ENCODE data around the gene CFB.
A peak's percentile ranks its signal among the peaks of the same experiment; 100 is the strongest.

CFB gene

DNA sequence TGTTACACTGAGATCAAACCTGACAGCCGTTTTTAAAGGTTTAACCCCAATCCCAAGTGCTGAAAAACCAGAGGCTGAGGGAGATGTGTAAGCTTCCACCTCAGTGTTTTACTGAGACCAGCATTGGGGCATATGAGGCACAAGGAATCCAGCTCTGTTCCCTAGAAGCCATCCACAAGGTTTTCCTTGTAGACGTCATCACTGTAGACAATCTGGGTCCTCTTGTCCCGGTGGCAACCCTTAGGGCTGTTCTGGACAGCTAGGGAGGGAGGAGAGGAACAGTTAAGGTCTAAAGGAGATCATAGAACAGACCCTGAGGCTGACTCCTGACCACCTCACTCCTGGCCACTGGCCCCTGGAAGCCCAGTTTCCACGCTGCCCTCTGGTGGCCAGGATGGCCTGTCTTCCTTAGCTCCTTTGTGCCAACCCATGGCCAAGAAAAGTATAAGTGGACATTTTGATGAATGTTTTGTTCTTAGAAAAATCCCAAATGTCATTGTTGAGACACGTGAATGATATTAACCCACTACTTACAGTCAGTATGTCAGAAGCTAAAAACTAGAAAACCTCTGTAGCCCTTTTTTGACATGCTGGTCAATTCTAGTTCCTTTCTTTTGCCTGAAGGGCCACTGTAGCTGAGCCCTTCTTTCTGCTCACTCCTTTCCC is 6.4 kb downstream of the CFB start:
- Mint-ChIP-seq H3K4me1 (ENCODE audit: low read depth) (peaks cover 4% of the 10 kb centered on the region), H3K27me3 (no peaks in the 10 kb centered on the region), H3K9me3 (ENCODE audit: low read depth) (no peaks in the 10 kb centered on the region), H3K36me3 (peaks cover 2% of the 10 kb centered on the region), H3K4me3 (no peak overlapping the region), H3K27ac (no peak overlapping the region)

DNA sequence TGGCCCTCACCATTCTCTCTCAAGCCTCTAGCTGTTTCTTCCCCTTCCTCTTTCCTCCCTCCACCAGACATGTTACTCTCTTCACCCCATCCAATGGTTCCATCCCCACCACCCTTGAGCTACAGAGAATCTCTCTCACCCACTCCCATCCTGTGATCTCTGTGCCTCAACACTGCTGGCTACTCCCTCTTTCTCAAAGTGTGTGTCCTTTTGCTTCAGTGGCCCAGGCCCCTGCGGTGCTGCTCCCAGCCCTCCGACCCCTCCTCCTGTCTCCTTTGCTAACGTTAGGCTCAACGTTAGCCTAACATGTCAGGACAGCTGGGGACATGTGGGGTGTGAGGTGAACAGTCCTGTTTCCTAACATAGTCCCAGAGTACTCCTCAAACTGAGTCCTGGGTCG is 7.0 kb downstream of the CFB start:
- Mint-ChIP-seq H3K4me1 (ENCODE audit: low read depth) (peaks cover 10% of the 10 kb centered on the region), H3K4me3 (no peak overlapping the region), H3K36me3 (peaks cover 2% of the 10 kb centered on the region), H3K27ac (no peak overlapping the region), H3K9me3 (ENCODE audit: low read depth) (no peaks in the 10 kb centered on the region), H3K27me3 (no peaks in the 10 kb centered on the region)

- Mint-ChIP-seq H3K4me3 (no peak overlapping the region), H3K36me3 (peaks cover 2% of the 10 kb centered on the region), H3K9me3 (ENCODE audit: low read depth) (no peaks in the 10 kb centered on the region), H3K27me3 (no peaks in the 10 kb centered on the region), H3K4me1 (ENCODE audit: low read depth) (peaks cover 19% of the 10 kb centered on the region), H3K27ac (no peak overlapping the region)
Observed at GRCh38 chr6:31954511-31954910, 8.6 kb downstream of the CFB start.

GRCh38 chr6:31956796-31957195 is 10.9 kb downstream of the CFB start:
- peak overlapping the region; percentile 97 for H3K4me3 Mint-ChIP-seq
- peaks cover 6% of the 10 kb centered on the region for H3K36me3 Mint-ChIP-seq
- no peaks in the 10 kb centered on the region for H3K9me3 Mint-ChIP-seq (ENCODE audit: low read depth)
- H3K27me3 Mint-ChIP-seq: no peaks in the 10 kb centered on the region
- H3K27ac Mint-ChIP-seq: no peak overlapping the region
- H3K4me1 Mint-ChIP-seq (ENCODE audit: low read depth): peaks cover 34% of the 10 kb centered on the region

DNA sequence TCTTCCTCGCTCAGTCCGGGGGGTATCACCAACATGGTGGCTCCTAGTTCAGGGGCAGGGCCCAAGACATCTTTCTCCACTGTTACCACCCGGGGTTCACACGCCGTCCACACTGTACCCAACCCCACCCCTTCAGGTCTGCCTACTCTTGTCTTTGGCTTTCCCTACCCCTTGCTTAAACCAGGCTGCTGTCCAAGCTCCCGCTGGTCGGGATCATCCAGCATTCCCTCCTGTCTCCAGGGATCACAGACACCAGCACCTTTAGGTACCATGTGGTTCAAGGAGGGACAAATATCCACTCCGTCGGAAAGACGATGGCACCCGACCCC is 12.5 kb downstream of the CFB start:
- Mint-ChIP-seq H3K27me3 (no peaks in the 10 kb centered on the region), H3K36me3 (peaks cover 11% of the 10 kb centered on the region), H3K4me1 (ENCODE audit: low read depth) (peaks cover 37% of the 10 kb centered on the region), H3K9me3 (ENCODE audit: low read depth) (no peaks in the 10 kb centered on the region), H3K4me3 (peak overlapping the region; percentile 97), H3K27ac (peak overlapping the region; percentile 93)

- Mint-ChIP-seq H3K4me3 (peak within 1 kb of the TSS; percentile 97), H3K27ac (peak within 1 kb of the TSS; percentile 93), H3K27me3 (no peaks in the 10 kb centered on the region), H3K9me3 (ENCODE audit: low read depth) (no peaks in the 10 kb centered on the region), H3K4me1 (ENCODE audit: low read depth) (peaks cover 37% of the 10 kb centered on the region), H3K36me3 (peaks cover 11% of the 10 kb centered on the region)
Observed at GRCh38 chr6:31958741-31959739, 13.1 kb downstream of the CFB start, which contains the start of the genes NELFE and SKIC2. NELFE (minus strand) TSS chr6:31958971; CDS start chr6:31958446, 525 bp downstream. SKIC2 (plus strand) TSS chr6:31959175; CDS start chr6:31959193, 18 bp downstream.

GRCh38 chr6:31961616-31962015 is 15.7 kb downstream of the CFB start:
- H3K4me3 Mint-ChIP-seq: peak overlapping the region; percentile 48
- H3K27ac Mint-ChIP-seq: no peak overlapping the region
- peaks cover 37% of the 10 kb centered on the region for H3K4me1 Mint-ChIP-seq (ENCODE audit: low read depth)
- no peaks in the 10 kb centered on the region for H3K27me3 Mint-ChIP-seq
- H3K9me3 Mint-ChIP-seq (ENCODE audit: low read depth): no peaks in the 10 kb centered on the region
- peaks cover 11% of the 10 kb centered on the region for H3K36me3 Mint-ChIP-seq

- Mint-ChIP-seq H3K9me3 (ENCODE audit: low read depth) (no peaks in the 10 kb centered on the region), H3K27ac (no peak overlapping the region), H3K4me1 (ENCODE audit: low read depth) (peaks cover 20% of the 10 kb centered on the region), H3K27me3 (no peaks in the 10 kb centered on the region), H3K4me3 (no peak overlapping the region), H3K36me3 (peaks cover 11% of the 10 kb centered on the region)
Observed at GRCh38 chr6:31963921-31964320, 18.0 kb downstream of the CFB start.

- Mint-ChIP-seq H3K4me1 (ENCODE audit: low read depth) (peaks cover 21% of the 10 kb centered on the region), H3K4me3 (no peak overlapping the region), H3K36me3 (peaks cover 14% of the 10 kb centered on the region), H3K27ac (no peak overlapping the region), H3K27me3 (no peaks in the 10 kb centered on the region), H3K9me3 (ENCODE audit: low read depth) (no peaks in the 10 kb centered on the region)
Observed at GRCh38 chr6:31965700-31966099, 19.8 kb downstream of the CFB start.

DNA sequence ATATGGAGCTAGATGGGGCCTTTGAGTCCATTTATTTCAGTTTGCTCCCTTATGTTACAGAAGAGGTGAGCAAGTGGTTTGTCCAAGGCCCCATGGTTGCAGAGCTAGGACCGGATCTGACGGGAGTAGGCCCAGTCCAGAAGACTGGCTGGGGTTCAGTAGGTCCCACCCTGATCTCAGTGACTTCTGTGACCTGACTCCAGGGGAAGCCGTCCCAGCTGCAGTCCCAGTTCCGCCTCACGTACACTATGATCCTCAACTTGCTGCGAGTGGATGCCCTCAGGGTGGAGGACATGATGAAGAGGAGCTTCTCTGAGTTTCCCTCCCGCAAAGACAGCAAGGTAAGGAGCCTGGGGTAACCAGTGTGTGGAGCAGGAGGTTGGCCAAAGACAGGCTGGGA is 20.6 kb downstream of the CFB start:
- Mint-ChIP-seq H3K27me3 (no peaks in the 10 kb centered on the region), H3K9me3 (ENCODE audit: low read depth) (no peaks in the 10 kb centered on the region), H3K4me3 (no peak overlapping the region), H3K27ac (peak overlapping the region; percentile 41), H3K4me1 (ENCODE audit: low read depth) (peaks cover 24% of the 10 kb centered on the region), H3K36me3 (peaks cover 13% of the 10 kb centered on the region)

- Mint-ChIP-seq H3K4me3 (no peak overlapping the region), H3K9me3 (ENCODE audit: low read depth) (no peaks in the 10 kb centered on the region), H3K4me1 (ENCODE audit: low read depth) (peaks cover 21% of the 10 kb centered on the region), H3K27me3 (no peaks in the 10 kb centered on the region), H3K27ac (peak overlapping the region; percentile 58), H3K36me3 (peaks cover 9% of the 10 kb centered on the region)
Observed at GRCh38 chr6:31966997-31967925, 21.4 kb downstream of the CFB start.

DNA sequence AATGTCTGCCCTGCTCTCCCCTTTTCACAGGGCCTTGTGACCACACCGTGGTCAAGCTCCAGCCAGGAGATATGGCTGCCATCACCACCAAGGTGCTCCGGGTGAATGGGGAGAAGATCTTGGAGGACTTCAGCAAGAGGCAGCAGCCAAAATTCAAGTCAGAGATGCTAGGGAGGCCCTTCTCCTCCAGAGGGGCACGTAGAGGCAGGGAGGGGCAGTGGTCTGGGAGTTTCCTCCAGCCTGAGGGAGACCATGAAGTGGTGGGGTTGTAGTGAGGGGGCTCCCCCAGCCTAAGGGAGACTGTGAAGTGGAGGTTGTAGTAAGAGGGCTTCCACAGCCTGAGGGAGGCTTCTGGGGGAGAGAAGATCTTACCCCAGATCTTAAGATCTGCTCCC is 22.0 kb downstream of the CFB start:
- Mint-ChIP-seq H3K27me3 (no peaks in the 10 kb centered on the region), H3K4me1 (ENCODE audit: low read depth) (peaks cover 24% of the 10 kb centered on the region), H3K4me3 (no peak overlapping the region), H3K9me3 (ENCODE audit: low read depth) (no peaks in the 10 kb centered on the region), H3K27ac (peak overlapping the region; percentile 58), H3K36me3 (peaks cover 7% of the 10 kb centered on the region)

- Mint-ChIP-seq H3K4me3 (no peak overlapping the region), H3K9me3 (ENCODE audit: low read depth) (no peaks in the 10 kb centered on the region), H3K27ac (no peak overlapping the region), H3K36me3 (peaks cover 6% of the 10 kb centered on the region), H3K4me1 (ENCODE audit: low read depth) (peaks cover 28% of the 10 kb centered on the region), H3K27me3 (no peaks in the 10 kb centered on the region)
Observed at GRCh38 chr6:31968326-31968725, 22.4 kb downstream of the CFB start.

DNA sequence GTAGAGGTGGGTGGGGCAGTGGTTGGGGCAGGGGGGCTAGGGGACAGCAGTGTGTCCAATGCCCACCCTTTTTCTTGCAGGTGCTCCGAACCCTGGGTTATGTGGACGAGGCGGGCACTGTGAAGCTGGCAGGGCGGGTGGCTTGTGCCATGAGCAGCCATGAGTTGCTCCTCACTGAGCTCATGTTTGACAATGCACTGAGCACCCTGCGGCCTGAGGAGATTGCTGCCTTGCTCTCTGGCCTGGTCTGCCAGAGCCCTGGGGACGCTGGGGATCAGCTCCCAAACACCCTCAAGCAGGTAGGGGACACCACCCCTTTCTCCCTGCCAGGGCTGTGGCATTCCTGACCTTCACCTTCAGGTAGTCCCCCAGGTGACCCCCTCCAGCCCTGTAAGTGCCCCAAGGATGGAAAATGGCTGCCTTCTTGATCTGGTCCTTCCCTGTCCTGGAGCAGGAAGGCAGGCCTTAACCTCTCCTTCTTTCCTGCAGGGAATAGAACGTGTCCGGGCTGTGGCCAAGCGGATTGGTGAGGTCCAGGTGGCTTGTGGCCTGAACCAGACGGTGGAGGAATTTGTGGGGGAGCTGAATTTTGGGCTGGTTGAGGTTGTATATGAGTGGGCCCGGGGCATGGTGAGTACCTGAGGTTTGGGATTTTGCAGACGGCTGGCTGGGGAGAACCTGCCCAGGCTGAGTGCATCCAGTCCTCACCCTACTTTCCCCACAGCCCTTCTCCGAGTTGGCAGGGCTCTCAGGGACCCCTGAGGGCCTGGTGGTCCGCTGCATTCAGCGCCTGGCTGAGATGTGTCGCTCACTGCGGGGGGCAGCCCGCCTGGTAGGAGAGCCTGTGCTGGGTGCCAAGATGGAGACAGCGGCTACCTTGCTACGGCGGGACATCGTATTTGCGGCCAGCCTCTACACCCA is 23.2 kb downstream of the CFB start:
- Mint-ChIP-seq H3K4me1 (ENCODE audit: low read depth) (peaks cover 35% of the 10 kb centered on the region), H3K27ac (peak overlapping the region; percentile 46), H3K36me3 (peaks cover 7% of the 10 kb centered on the region), H3K4me3 (no peak overlapping the region), H3K9me3 (ENCODE audit: low read depth) (no peaks in the 10 kb centered on the region), H3K27me3 (no peaks in the 10 kb centered on the region)

Data from activated naive CD8-positive, alpha-beta T cell (primary cell).